Fibroblast of lung (primary cell): ENCODE data around the gene EPRS1. TPM values are rescaled to one million over a fixed set of nuclear protein-coding genes. Genes with fewer than 3 reads are reported as not detected.

Source experiments
- DNase-seq, 2 donors: peaks; one replicate each; pipeline versions ENCODE4 v3.0.0 to v3.0.0-alpha.2; 2010; ENCODE audit warnings: low read depth in 2 of 2
- H2AFZ ChIP-seq: 2 replicates; pipeline ENCODE4 v1.5.1; 2012; ENCODE audit warnings: low read length, control low read depth, inconsistent platforms
- H3K27ac ChIP-seq: 2 replicates; pipeline ENCODE4 v1.5.1; 2011; ENCODE audit warnings: low read length, control low read depth; ENCODE audit not compliant: insufficient read depth
- H3K27me3 ChIP-seq: 2 replicates; pipeline ENCODE4 v1.5.1; 2011; ENCODE audit warnings: mild to moderate bottlenecking, low read length; ENCODE audit not compliant: control insufficient read depth, insufficient read depth
- H3K36me3 ChIP-seq: 2 replicates; pipeline ENCODE4 v1.5.1; 2011; ENCODE audit warnings: low read length; ENCODE audit not compliant: control insufficient read depth, insufficient read depth
- H3K4me1 ChIP-seq: 2 replicates; pipeline ENCODE4 v1.5.1; 2011; ENCODE audit warnings: low read length; ENCODE audit not compliant: control insufficient read depth, insufficient read depth; ENCODE audit errors: extremely low read depth
- H3K4me2 ChIP-seq: 2 replicates; pipeline ENCODE4 v1.5.1; 2011; ENCODE audit warnings: low read length, control low read depth; ENCODE audit not compliant: insufficient read depth; ENCODE audit errors: extremely low read depth
- H3K4me3 ChIP-seq, 4 experiments: fragments of 200-600 bp in 1 of 4; sonication (generic) in 1 of 4; replicated peaks in 1 of 4; 2 replicates each; pipeline ENCODE4 v1.5.1; 2011 to 2016; ENCODE audit warnings: low read length in 4 of 4, low read depth in 3 of 4, mild to moderate bottlenecking in 3 of 4, control low read depth in 2 of 4, inconsistent platforms in 1 of 4, mixed read lengths in 1 of 4; ENCODE audit not compliant: insufficient read depth in 1 of 4; ENCODE audit errors: control extremely low read depth in 1 of 4
- H3K79me2 ChIP-seq: 2 replicates; pipeline ENCODE4 v1.5.1; 2012; ENCODE audit warnings: mild to moderate bottlenecking, low read length, inconsistent platforms; ENCODE audit not compliant: control insufficient read depth, insufficient read depth
- H3K9ac ChIP-seq: 2 replicates; pipeline ENCODE4 v1.5.1; 2011; ENCODE audit warnings: mild to moderate bottlenecking, low read length, control low read depth; ENCODE audit not compliant: insufficient read depth
- H3K9me3 ChIP-seq: 2 replicates; pipeline ENCODE4 v1.5.1; 2012; ENCODE audit warnings: low read depth, low read length; ENCODE audit not compliant: control insufficient read depth, insufficient read depth
- H4K20me1 ChIP-seq: 2 replicates; pipeline ENCODE4 v1.5.1; 2011; ENCODE audit warnings: low read length; ENCODE audit not compliant: control insufficient read depth, insufficient read depth; ENCODE audit errors: extremely low read depth
- EZH2 ChIP-seq: IDR thresholded peaks from 2 replicates; pipeline ENCODE4 v1.5.1; 2012; ENCODE audit warnings: low read length, control low read depth, mild to moderate bottlenecking; ENCODE audit errors: missing control alignments
- polyA plus RNA-seq, 2 donors: library from polyadenylated mRNA; depleted of rRNA in 1 of 2; stranded (reverse) in 1 of 2; unstranded in 1 of 2; fragments of >200 nt; gene quantifications; 2 replicates each; pipeline ENCODE4 v1.2.1, GENCODE V29; 2011 to 2012; ENCODE audit warnings: missing spikeins in 1 of 2
- total RNA-seq: library from RNA; depleted of rRNA; stranded (reverse); fragments of >200 nt; gene quantifications from 2 replicates; pipeline ENCODE4 v1.2.1, GENCODE V29; 2014
- TF ChIP-seq, protein P1 (sequence below), 2 donors: IDR thresholded peaks in 1 of 2; conservative IDR thresholded peaks in 1 of 2; 1 replicate in 1 of 2; 2 replicates in 1 of 2; pipeline ENCODE4 v1.5.1; 2011 to 2012; ENCODE audit warnings: low read length in 2 of 2, control low read depth in 1 of 2, inconsistent platforms in 1 of 2, low read depth in 1 of 2, mild to moderate bottlenecking in 1 of 2

Gene EPRS1
- total and polyA plus RNA-seq, 2 donors (not counting 1 experiment from before 2014, with no cell fraction given): 103 to 273 TPM

DNA sequence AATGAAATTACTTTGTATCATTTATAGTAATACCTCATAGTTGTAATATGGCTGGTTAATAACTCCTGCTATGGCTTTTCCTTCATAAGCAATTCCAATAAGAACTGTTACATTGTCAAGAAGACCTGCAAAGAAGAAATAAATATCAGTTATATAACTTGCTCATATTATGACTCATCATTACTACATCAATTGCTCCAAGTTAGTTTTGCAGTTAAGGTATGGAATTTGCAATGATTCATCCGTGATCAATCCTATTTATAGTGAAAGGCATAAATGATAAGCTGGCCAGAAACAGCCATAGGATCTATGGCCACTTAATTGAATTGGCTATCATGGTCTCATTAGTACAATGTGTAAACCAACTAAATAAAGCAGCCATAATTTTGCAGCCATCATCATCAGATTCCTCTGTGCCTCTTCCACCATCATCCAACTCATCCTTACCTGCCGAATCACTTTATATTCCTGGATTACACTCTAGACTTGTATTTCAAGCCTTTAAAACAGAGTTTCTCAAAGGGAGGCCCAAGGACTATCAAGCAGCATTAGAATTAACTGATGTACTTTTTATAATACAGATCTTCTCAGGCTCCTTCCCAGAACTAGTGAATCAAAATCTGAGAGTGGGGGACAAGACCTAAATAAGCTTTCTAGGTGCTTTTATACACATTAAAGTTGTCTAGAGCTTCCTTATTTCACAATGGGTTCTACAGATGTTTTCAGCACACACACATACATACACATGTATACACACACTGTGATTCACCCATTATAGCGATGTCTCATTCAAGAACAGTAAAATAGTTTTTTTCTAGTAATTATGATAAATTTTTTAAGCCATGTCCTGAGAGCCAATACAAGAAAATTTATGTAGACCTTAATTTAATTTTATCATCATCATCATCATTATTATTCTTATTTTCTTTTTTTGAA, 21.2 kb upstream of the EPRS1 start:
- no peaks in the 10 kb centered on the region for H3K27me3 ChIP-seq
- TF ChIP-seq, protein P1, sequence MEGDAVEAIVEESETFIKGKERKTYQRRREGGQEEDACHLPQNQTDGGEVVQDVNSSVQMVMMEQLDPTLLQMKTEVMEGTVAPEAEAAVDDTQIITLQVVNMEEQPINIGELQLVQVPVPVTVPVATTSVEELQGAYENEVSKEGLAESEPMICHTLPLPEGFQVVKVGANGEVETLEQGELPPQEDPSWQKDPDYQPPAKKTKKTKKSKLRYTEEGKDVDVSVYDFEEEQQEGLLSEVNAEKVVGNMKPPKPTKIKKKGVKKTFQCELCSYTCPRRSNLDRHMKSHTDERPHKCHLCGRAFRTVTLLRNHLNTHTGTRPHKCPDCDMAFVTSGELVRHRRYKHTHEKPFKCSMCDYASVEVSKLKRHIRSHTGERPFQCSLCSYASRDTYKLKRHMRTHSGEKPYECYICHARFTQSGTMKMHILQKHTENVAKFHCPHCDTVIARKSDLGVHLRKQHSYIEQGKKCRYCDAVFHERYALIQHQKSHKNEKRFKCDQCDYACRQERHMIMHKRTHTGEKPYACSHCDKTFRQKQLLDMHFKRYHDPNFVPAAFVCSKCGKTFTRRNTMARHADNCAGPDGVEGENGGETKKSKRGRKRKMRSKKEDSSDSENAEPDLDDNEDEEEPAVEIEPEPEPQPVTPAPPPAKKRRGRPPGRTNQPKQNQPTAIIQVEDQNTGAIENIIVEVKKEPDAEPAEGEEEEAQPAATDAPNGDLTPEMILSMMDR (conservative IDR thresholded peaks at IDR 0.05 in 1 of 2, IDR thresholded peaks at IDR 0.05 in 1 of 2; ENCODE audit: low read depth in 1 of 2, low read length in 2 of 2): no peak
- no peak for TF ChIP-seq EZH2
- peak; percentile 8 to 11 for DNase-seq
- H3K4me3 ChIP-seq: no peak overlapping the region
- H3K27ac ChIP-seq: no peak overlapping the region
- H3K9me3 ChIP-seq: no peaks in the 10 kb centered on the region
- no peak overlapping the region for H3K4me2 ChIP-seq
- no peaks in the 10 kb centered on the region for H3K4me1 ChIP-seq
- no peak overlapping the region for H2AFZ ChIP-seq
- no peak overlapping the region for H3K9ac ChIP-seq
- H3K79me2 ChIP-seq: no peaks in the 10 kb centered on the region
- H4K20me1 ChIP-seq: no peaks in the 10 kb centered on the region
- H3K36me3 ChIP-seq: peaks cover 1% of the 10 kb centered on the region

DNA sequence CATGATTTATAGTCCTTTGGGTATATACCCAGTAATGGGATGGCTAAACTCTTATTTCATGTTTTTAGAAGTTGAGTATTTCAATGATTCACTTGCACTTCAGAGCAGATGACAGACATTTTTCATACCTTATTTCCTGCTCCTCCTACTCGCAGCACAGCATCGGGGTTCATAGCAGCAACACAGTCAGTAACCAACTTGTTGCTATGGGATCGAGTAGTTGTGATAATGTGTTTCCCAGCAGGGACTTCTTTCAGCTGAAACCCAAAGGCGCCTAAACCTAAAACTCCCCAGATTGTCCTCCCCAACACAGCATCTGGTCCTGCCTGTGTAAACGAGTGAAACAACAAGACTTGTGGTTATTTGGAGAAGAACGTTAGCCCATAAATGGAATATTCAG, 16.3 kb upstream of the EPRS1 start:
- Histone ChIP-seq H3K36me3 (peaks cover 1% of the 10 kb centered on the region), H3K4me3 (no peak overlapping the region), H3K27ac (no peak overlapping the region), H3K4me1 (no peaks in the 10 kb centered on the region), H3K9ac (no peak overlapping the region), H3K4me2 (no peak overlapping the region), H3K9me3 (no peaks in the 10 kb centered on the region), H4K20me1 (no peaks in the 10 kb centered on the region), H3K79me2 (no peaks in the 10 kb centered on the region), H3K27me3 (no peaks in the 10 kb centered on the region), H2AFZ (no peak overlapping the region)
- TF ChIP-seq, protein P1 (conservative IDR thresholded peaks at IDR 0.05 in 1 of 2, IDR thresholded peaks at IDR 0.05 in 1 of 2; ENCODE audit: low read depth in 1 of 2, low read length in 2 of 2): no peak
- TF ChIP-seq EZH2: no peak
- DNase-seq: no peak

- Histone ChIP-seq H3K36me3 (peaks cover 1% of the 10 kb centered on the region), H2AFZ (no peak overlapping the region), H3K4me2 (no peak overlapping the region), H3K4me3 (no peak overlapping the region), H3K27me3 (no peaks in the 10 kb centered on the region), H3K27ac (no peak overlapping the region), H3K9ac (no peak overlapping the region), H3K4me1 (no peaks in the 10 kb centered on the region), H3K79me2 (no peaks in the 10 kb centered on the region), H4K20me1 (no peaks in the 10 kb centered on the region), H3K9me3 (no peaks in the 10 kb centered on the region)
- TF ChIP-seq EZH2: no peak
- TF ChIP-seq, protein P1 (conservative IDR thresholded peaks at IDR 0.05 in 1 of 2, IDR thresholded peaks at IDR 0.05 in 1 of 2; ENCODE audit: low read depth in 1 of 2, low read length in 2 of 2): no peak
- DNase-seq: no peak
These were observed 14.6 kb upstream of the EPRS1 start for GRCh38 chr1:220060876-220061275.
